ENCODE measurements around the gene MMP15. TPM values are rescaled to one million over a fixed set of nuclear protein-coding genes. Genes with fewer than 3 reads are reported as not detected.
"Not testable (repeated sequence)": the region's sequence is repeated elsewhere in the genome, so short reads cannot be mapped to it uniquely, and the experiment has no call there.

Gene MMP15
- total RNA-seq, 1 experiment from 2014 or later: 27.0 TPM

DNA sequence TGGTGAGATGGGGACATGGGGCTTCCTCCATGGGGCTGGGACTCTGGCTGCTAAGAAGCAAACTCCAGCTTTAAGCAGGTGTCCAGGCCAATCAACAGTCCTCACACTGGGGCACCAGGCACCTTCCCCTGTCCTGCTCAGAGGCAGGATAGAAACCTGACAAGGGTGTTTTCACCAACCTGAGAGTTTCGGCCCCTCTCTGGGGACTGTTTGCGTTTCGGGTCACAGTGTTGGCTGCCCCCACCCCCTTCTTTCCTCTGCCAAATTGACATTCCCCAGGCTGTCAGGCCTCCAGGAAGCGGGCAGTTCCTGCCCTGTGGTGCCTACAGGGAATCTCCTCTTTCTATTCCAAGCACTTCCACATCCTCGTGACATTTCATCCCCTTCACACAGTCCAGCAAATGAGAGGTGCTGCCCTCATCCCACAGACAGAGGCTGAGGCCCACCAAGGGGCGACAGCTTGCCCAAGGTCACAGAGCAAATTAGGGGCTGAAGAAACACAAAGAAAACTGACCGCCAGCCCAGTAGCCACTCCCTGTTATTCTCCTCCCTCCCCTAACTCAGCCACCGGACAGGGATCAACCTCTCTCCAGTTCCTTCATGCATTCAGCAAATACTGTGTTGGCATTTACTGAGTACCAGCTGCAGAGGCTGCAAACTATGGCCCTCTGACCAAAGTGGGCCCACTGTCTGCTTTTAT lies 38.0 kb downstream of the MMP15 start:
- Mint-ChIP-seq H3K27me3 (ENCODE audit: insufficient read depth, unreplicated experiment) (no peaks in the 10 kb centered on the region), H3K4me1 (ENCODE audit: low read depth, unreplicated experiment) (no peaks in the 10 kb centered on the region), H3K4me3 (ENCODE audit: unreplicated experiment) (no peak overlapping the region), H3K36me3 (ENCODE audit: insufficient read depth, unreplicated experiment) (no peaks in the 10 kb centered on the region), H3K9me3 (ENCODE audit: unreplicated experiment) (no peaks in the 10 kb centered on the region), H3K27ac (ENCODE audit: unreplicated experiment) (no peak overlapping the region)
- no peaks in the 10 kb centered on the region for H3K36me3 ChIP-seq (ENCODE audit: control insufficient read depth, insufficient read depth, low read length)
- POLR2A ChIA-PET: no interaction called here
- H3K4me3 ChIP-seq (ENCODE audit: low read depth, low read length): no peak overlapping the region
- intact Hi-C loops (cut with micrococcal nuclease; ENCODE audit: unreplicated experiment): no loop called here
- no peak for DNase-seq
- H3K4me1 ChIP-seq: no peaks in the 10 kb centered on the region
- BruUV-seq (replicated peaks): no TSS peak
- H3K9me3 ChIP-seq: no peaks in the 10 kb centered on the region
- CTCF ChIA-PET: no interaction called here
- TF ChIP-seq, protein P1, sequence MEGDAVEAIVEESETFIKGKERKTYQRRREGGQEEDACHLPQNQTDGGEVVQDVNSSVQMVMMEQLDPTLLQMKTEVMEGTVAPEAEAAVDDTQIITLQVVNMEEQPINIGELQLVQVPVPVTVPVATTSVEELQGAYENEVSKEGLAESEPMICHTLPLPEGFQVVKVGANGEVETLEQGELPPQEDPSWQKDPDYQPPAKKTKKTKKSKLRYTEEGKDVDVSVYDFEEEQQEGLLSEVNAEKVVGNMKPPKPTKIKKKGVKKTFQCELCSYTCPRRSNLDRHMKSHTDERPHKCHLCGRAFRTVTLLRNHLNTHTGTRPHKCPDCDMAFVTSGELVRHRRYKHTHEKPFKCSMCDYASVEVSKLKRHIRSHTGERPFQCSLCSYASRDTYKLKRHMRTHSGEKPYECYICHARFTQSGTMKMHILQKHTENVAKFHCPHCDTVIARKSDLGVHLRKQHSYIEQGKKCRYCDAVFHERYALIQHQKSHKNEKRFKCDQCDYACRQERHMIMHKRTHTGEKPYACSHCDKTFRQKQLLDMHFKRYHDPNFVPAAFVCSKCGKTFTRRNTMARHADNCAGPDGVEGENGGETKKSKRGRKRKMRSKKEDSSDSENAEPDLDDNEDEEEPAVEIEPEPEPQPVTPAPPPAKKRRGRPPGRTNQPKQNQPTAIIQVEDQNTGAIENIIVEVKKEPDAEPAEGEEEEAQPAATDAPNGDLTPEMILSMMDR (IDR thresholded peaks at IDR 0.05; ENCODE audit: insufficient read depth in 1 of 2, low read depth in 1 of 2, low read length in 1 of 2, severe bottlenecking in 1 of 2, unreplicated experiment in 1 of 2): no peak
- no peaks in the 10 kb centered on the region; the same call in 1 of the 2 replicates for H3K27me3 ChIP-seq (replicated peaks; ENCODE audit: control insufficient read depth, insufficient read depth, low read length)

DNA sequence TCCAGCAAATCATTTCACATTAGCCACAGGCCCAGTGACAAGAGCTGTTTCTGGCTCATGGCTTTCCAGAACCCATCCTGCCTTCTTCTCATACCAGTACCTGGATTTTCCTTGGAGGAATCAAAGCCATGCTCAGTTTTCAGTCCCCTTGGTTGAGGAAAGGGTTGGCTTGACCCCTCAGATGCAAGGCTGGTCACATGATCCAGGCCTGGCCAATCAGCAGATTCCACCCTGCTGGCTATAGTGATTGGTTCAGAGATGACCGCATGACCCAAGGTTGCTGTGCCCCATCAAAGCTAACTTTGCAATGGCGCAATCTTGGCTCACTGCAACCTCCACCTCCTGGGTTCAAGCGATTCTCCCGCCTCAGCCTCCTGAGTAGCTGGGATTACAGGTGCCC lies 45.0 kb downstream of the MMP15 start:
- H3K9me3 Mint-ChIP-seq (ENCODE audit: unreplicated experiment): no peaks in the 10 kb centered on the region
- H3K4me1 Mint-ChIP-seq (ENCODE audit: low read depth, unreplicated experiment): no peaks in the 10 kb centered on the region
- H3K36me3 Mint-ChIP-seq (ENCODE audit: insufficient read depth, unreplicated experiment): no peaks in the 10 kb centered on the region
- H3K27me3 ChIP-seq (replicated peaks; ENCODE audit: control insufficient read depth, insufficient read depth, low read length): no peaks in the 10 kb centered on the region
- CTCF ChIA-PET: no interaction called here
- H3K4me1 ChIP-seq: no peaks in the 10 kb centered on the region
- intact Hi-C loops (cut with micrococcal nuclease; ENCODE audit: unreplicated experiment): no loop called here
- TF ChIP-seq, protein P1 (IDR thresholded peaks at IDR 0.05; ENCODE audit: insufficient read depth in 1 of 2, low read depth in 1 of 2, low read length in 1 of 2, severe bottlenecking in 1 of 2, unreplicated experiment in 1 of 2): no peak
- H3K4me3 Mint-ChIP-seq (ENCODE audit: unreplicated experiment): no peak overlapping the region
- BruUV-seq (replicated peaks): no TSS peak
- H3K27ac Mint-ChIP-seq (ENCODE audit: unreplicated experiment): no peak overlapping the region
- no peak for DNase-seq
- no peaks in the 10 kb centered on the region for H3K27me3 Mint-ChIP-seq (ENCODE audit: insufficient read depth, unreplicated experiment)
- H3K9me3 ChIP-seq: peaks cover 3% of the 10 kb centered on the region; the same call in 1 of the 2 replicates
- no peaks in the 10 kb centered on the region for H3K36me3 ChIP-seq (ENCODE audit: control insufficient read depth, insufficient read depth, low read length)
- no peak overlapping the region for H3K4me3 ChIP-seq (ENCODE audit: low read depth, low read length)
- POLR2A ChIA-PET: no interaction called here

DNA sequence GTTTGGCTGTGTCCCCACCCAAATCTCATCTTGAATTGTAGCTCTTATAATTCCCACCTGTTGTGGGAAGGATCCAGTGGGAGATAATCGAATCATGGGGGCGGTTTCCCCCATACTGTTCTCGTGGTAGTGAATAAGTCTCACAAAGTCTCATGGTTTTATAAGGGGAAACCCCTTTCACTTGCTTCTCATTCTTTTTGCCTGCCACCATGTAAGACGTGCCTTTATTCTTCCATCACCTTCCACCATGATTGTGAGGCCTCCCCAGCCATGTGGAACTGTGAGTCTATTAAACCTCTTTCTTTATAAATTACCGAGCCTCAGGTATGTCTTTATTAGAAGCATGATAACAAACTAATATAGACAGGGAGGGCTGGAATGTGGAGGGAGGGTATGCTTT lies 46.6 kb downstream of the MMP15 start:
- intact Hi-C loops (cut with micrococcal nuclease; ENCODE audit: unreplicated experiment); H3K4me3 ChIP-seq (ENCODE audit: low read depth, low read length); H3K36me3 ChIP-seq (ENCODE audit: control insufficient read depth, insufficient read depth, low read length); H3K4me1 ChIP-seq; CTCF ChIA-PET; H3K4me3 Mint-ChIP-seq (ENCODE audit: unreplicated experiment); BruUV-seq (replicated peaks); H3K9me3 ChIP-seq; H3K27ac Mint-ChIP-seq (ENCODE audit: unreplicated experiment); H3K36me3 Mint-ChIP-seq (ENCODE audit: insufficient read depth, unreplicated experiment); DNase-seq; H3K4me1 Mint-ChIP-seq (ENCODE audit: low read depth, unreplicated experiment); POLR2A ChIA-PET; H3K27me3 Mint-ChIP-seq (ENCODE audit: insufficient read depth, unreplicated experiment); H3K27me3 ChIP-seq (replicated peaks; ENCODE audit: control insufficient read depth, insufficient read depth, low read length): not testable (repeated sequence)
- peaks cover 12% of the 10 kb centered on the region for H3K9me3 Mint-ChIP-seq (ENCODE audit: unreplicated experiment)

DNA sequence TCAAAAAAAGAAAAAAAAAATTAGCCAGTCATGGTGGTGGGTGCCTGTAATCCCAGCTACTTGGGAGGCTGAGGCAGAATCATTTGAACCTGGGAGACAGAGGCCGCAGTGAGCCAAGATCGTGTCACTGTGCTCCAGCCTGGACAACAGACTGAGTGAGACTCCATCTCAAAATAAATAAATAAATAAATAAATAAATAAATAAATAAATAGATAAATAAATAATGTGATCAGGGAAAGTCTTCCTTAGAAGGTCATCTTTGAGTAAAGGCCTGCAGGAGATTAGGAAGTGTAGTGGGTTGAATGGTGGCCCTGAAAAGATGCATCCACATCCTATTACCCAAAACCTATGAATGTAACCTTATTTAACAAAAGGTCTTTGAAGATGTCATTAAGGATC lies 47.5 kb downstream of the MMP15 start:
- CTCF ChIA-PET; H3K4me3 Mint-ChIP-seq (ENCODE audit: unreplicated experiment); H3K4me1 ChIP-seq; H3K9me3 ChIP-seq; H3K36me3 Mint-ChIP-seq (ENCODE audit: insufficient read depth, unreplicated experiment); H3K4me1 Mint-ChIP-seq (ENCODE audit: low read depth, unreplicated experiment); H3K4me3 ChIP-seq (ENCODE audit: low read depth, low read length); H3K27me3 ChIP-seq (replicated peaks; ENCODE audit: control insufficient read depth, insufficient read depth, low read length); DNase-seq; BruUV-seq (replicated peaks); POLR2A ChIA-PET; H3K27ac Mint-ChIP-seq (ENCODE audit: unreplicated experiment); H3K36me3 ChIP-seq (ENCODE audit: control insufficient read depth, insufficient read depth, low read length); intact Hi-C loops (cut with micrococcal nuclease; ENCODE audit: unreplicated experiment); H3K27me3 Mint-ChIP-seq (ENCODE audit: insufficient read depth, unreplicated experiment): not testable (repeated sequence)
- H3K9me3 Mint-ChIP-seq (ENCODE audit: unreplicated experiment): peaks cover 12% of the 10 kb centered on the region

All from Caco-2 (cell line).